ENCODE measurements around the gene MED19. TPM values are rescaled to one million over a fixed set of nuclear protein-coding genes. Genes with fewer than 3 reads are reported as not detected.

Gene MED19, protein sequence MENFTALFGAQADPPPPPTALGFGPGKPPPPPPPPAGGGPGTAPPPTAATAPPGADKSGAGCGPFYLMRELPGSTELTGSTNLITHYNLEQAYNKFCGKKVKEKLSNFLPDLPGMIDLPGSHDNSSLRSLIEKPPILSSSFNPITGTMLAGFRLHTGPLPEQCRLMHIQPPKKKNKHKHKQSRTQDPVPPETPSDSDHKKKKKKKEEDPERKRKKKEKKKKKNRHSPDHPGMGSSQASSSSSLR
- 15.9 and 22.9 TPM in 2 replicates for total RNA-seq

DNA sequence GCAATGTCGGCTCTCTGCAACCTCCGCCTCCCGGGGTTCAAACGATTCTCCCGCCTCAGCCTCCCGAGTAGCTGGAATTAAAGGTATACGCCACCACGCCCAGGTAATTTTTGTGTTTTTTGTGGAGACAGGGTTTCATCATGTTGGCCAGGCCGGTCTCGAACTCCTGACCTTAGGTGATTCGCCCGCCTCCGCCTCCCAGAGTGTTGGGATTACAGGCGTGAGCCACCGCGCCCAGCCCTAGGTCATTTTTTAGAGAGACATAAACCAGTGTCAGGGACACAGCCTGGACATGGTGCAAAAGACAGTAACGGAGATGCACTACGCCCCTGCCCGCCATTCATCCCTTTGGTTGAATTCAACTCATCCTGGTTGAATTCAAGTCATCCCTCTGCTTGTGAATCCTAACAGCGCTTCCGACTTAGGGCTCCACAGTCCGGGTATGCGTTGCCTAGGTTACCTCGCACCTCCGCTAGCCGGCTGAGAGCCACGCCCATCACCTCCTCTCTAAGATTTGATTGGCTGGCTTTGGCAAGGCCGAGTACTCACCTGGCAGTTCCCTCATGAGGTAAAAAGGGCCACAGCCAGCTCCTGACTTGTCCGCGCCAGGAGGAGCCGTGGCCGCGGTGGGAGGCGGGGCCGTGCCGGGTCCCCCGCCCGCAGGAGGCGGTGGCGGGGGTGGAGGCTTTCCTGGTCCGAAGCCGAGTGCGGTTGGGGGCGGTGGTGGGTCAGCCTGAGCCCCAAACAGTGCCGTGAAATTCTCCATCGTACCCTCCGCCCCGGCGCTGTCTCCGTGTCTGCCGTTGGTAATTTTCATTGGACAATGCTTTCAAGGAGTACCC, at the start of gene MED19:
TSS of gene MED19 (minus strand) at position 802 of the 842 bp plus-strand sequence. CDS start at position 766, 36 bp downstream.
- peak within 1 kb of the TSS; percentile 85 for H3K4me3 ChIP-seq (ENCODE audit: low read depth, low read length)
- DNase-seq (ENCODE audit: low read depth), result peak; percentile 68
- TF ChIP-seq CTCF (conservative IDR thresholded peaks at IDR 0.05; ENCODE audit: low read depth, low read length), result no peak

- H3K4me3 ChIP-seq (ENCODE audit: low read depth, low read length), result no peak overlapping the region
- TF ChIP-seq CTCF (conservative IDR thresholded peaks at IDR 0.05; ENCODE audit: low read depth, low read length), result no peak
- DNase-seq (ENCODE audit: low read depth), result no peak
Observed at GRCh38 chr11:57758174-57758573, 46.2 kb upstream of the MED19 start.

- TF ChIP-seq CTCF (conservative IDR thresholded peaks at IDR 0.05; ENCODE audit: low read depth, low read length), result no peak
- no peak overlapping the region for H3K4me3 ChIP-seq (ENCODE audit: low read depth, low read length)
- DNase-seq (ENCODE audit: low read depth), result no peak
Observed at GRCh38 chr11:57752954-57753353, 40.9 kb upstream of the MED19 start.

- DNase-seq (ENCODE audit: low read depth), result peak; percentile 25
- TF ChIP-seq CTCF (conservative IDR thresholded peaks at IDR 0.05; ENCODE audit: low read depth, low read length), result peak; percentile 73
- no peak within 1 kb of the TSS for H3K4me3 ChIP-seq (ENCODE audit: low read depth, low read length)
Observed at GRCh38 chr11:57751676-57752253, 39.8 kb upstream of the MED19 start, which contains the start of gene BTBD18. TSS of gene BTBD18 (minus strand) at chr11:57751819. CDS start at chr11:57751188, 631 bp downstream.

GRCh38 chr11:57751176-57751575, 39.2 kb upstream of the MED19 start:
- no peak overlapping the region for H3K4me3 ChIP-seq (ENCODE audit: low read depth, low read length)
- no peak for DNase-seq (ENCODE audit: low read depth)
- TF ChIP-seq CTCF (conservative IDR thresholded peaks at IDR 0.05; ENCODE audit: low read depth, low read length), result no peak

DNA sequence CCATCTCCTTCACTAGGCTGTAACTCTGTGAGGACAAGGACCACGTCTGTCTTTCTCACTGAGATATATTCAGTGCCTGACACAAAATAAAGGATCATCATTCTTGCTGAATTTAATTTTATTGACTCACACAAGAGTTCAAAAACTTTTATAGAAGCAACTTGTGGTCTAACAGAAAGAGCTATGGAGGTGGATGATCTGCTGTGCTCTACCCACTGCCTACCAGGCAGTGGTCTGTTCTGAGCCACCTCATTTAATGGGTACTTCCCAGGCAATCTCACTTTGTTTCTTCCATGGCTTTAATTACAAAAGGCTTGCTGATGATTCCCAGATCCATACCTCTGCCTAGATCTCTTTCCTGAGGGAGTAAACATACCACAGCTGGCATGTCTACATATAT, 34.9 kb upstream of the MED19 start:
- TF ChIP-seq CTCF (conservative IDR thresholded peaks at IDR 0.05; ENCODE audit: low read depth, low read length), result no peak
- no peak overlapping the region for H3K4me3 ChIP-seq (ENCODE audit: low read depth, low read length)
- no peak for DNase-seq (ENCODE audit: low read depth)
